Measurements from ENCODE around the gene USF2. TPM values are rescaled to one million over a fixed set of nuclear protein-coding genes. Genes with fewer than 3 reads are reported as not detected.

Gene USF2
- total and polyA plus RNA-seq, 2 of the 8 experiments (the other 6 are each of a cell fraction or from before 2014, with no cell fraction given): 74.1 to 109 TPM

GRCh38 chr19:35264268-35265125, 4.3 kb upstream of the USF2 start (continued):
- TF ChIP-seq RNF2 (IDR thresholded peaks at IDR 0.05; ENCODE audit: borderline replicate concordance, low read depth, low read length, missing control alignments, poor library complexity, severe bottlenecking): no peak

Measured in H1 (cell line).